Activated B cell treated with CpG ODN at 0.5 μM for 24 hours (primary cell): Measurements from ENCODE around the gene B3GALT2. TPM values are rescaled to one million over a fixed set of nuclear protein-coding genes. Genes with fewer than 3 reads are reported as not detected.
"Not testable (repeated sequence)": the region's sequence is repeated elsewhere in the genome, so short reads cannot be mapped to it uniquely, and the experiment has no call there.

Experiments
- ATAC-seq: fragments of 200-7000 bp; cut with Tn5 transposase; one replicate; pipeline ENCODE4 v1.10.0; 2021; ENCODE audit warnings: low read depth, mild to moderate bottlenecking, moderate library complexity
- CTCF ChIA-PET: fragments of 350-600 bp; sonication (Branson Sonifier 250); formaldehyde crosslinking; loops from one replicate; lab custom pipeline; 2021; ENCODE audit warnings: antibody characterized with exemption; lab: Charles Lee
- POLR2A ChIA-PET: fragments of 350-600 bp; sonication (Branson Sonifier 250); formaldehyde crosslinking; loops from one replicate; lab custom pipeline; 2021; ENCODE audit warnings: antibody characterized with exemption; lab: Charles Lee
- DNase-seq: peaks from one replicate; pipeline ENCODE4 v3.0.0; 2022
- H3K27ac Mint-ChIP-seq: one replicate; pipeline ENCODE4 v1.8.0; 2020; ENCODE audit warnings: mixed read lengths
- H3K27me3 Mint-ChIP-seq: one replicate; pipeline ENCODE4 v1.8.0; 2021; ENCODE audit warnings: mixed read lengths
- H3K36me3 Mint-ChIP-seq: one replicate; pipeline ENCODE4 v1.8.0; 2021; ENCODE audit warnings: low read depth, mixed read lengths
- H3K4me1 Mint-ChIP-seq: one replicate; pipeline ENCODE4 v1.8.0; 2021; ENCODE audit warnings: mixed read lengths
- H3K4me3 Mint-ChIP-seq: one replicate; pipeline ENCODE4 v1.8.0; 2020; ENCODE audit warnings: mild to moderate bottlenecking, mixed read lengths
- H3K9me3 Mint-ChIP-seq: one replicate; pipeline ENCODE4 v1.8.0; 2020; ENCODE audit warnings: mixed read lengths
- CTCF ChIP-seq: fragments of 200-600 bp; IDR thresholded peaks from one replicate; pipeline ENCODE4 v1.8.0; 2022; ENCODE audit warnings: antibody characterized with exemption, mild to moderate bottlenecking
- intact Hi-C: fragments of 100-400 bp; cut with micrococcal nuclease; formaldehyde crosslinking; loops from one replicate; pipeline ENCODE4 v1.15.1; 2024
- total RNA-seq: library from RNA; stranded (reverse); gene quantifications from 2 replicates; pipeline ENCODE4 v1.2.3, GENCODE V29; 2022

B3GALT2 gene
- total RNA-seq, 1 donor from 2014 or later = not detected

GRCh38 chr1:193190096-193190744, 3.8 kb upstream of the B3GALT2 start:
- no peak overlapping the region for H3K4me3 Mint-ChIP-seq
- no peak for TF ChIP-seq CTCF
- ChIA-PET CTCF (interaction anchor here (1.2 kb wide), 1 partner anchor 8 kb away, joined by 4 read pairs; no protein-coding TSS in a partner anchor), POLR2A (interaction anchor here (1.2 kb wide), 1 partner anchor 131 kb away, joined by 3 read pairs; the partner anchor contains the start of genes RO60 and UCHL5)
- no peak for DNase-seq
- peaks cover 33% of the 10 kb centered on the region for H3K4me1 Mint-ChIP-seq
- no peak overlapping the region for H3K27ac Mint-ChIP-seq
- H3K9me3 Mint-ChIP-seq = peaks cover 6% of the 10 kb centered on the region
- H3K27me3 Mint-ChIP-seq = no peaks in the 10 kb centered on the region
- no peak for ATAC-seq
- intact Hi-C loops = no loop called here
- peaks cover 27% of the 10 kb centered on the region for H3K36me3 Mint-ChIP-seq

- Mint-ChIP-seq H3K9me3 (peaks cover 6% of the 10 kb centered on the region), H3K4me3 (no peak overlapping the region), H3K27ac (no peak overlapping the region), H3K27me3 (no peaks in the 10 kb centered on the region), H3K4me1 (peaks cover 34% of the 10 kb centered on the region), H3K36me3 (peaks cover 24% of the 10 kb centered on the region)
- ChIA-PET POLR2A (interaction anchor here (1.2 kb wide), 1 partner anchor 130 kb away, joined by 3 read pairs; the partner anchor contains the start of genes RO60 and UCHL5), CTCF (no interaction called here)
- no peak for TF ChIP-seq CTCF
- no peak for DNase-seq
- intact Hi-C loops = no loop called here
- ATAC-seq = no peak
Measured at GRCh38 chr1:193189442-193190095, 3.2 kb upstream of the B3GALT2 start.

GRCh38 chr1:193188915-193189314, 2.5 kb upstream of the B3GALT2 start:
- DNase-seq, H3K27me3 Mint-ChIP-seq, ATAC-seq, H3K9me3 Mint-ChIP-seq, CTCF ChIA-PET, H3K4me3 Mint-ChIP-seq, intact Hi-C loops, H3K27ac Mint-ChIP-seq: not testable (repeated sequence)
- Mint-ChIP-seq H3K36me3 (peaks cover 20% of the 10 kb centered on the region), H3K4me1 (peaks cover 34% of the 10 kb centered on the region)
- POLR2A ChIA-PET = interaction anchor here (0.7 kb wide), 1 partner anchor 26 kb away, joined by 4 read pairs; no protein-coding TSS in a partner anchor

GRCh38 chr1:193187114-193187513, 701 bp upstream of the B3GALT2 start:
- no peak for DNase-seq
- Mint-ChIP-seq H3K36me3 (peaks cover 6% of the 10 kb centered on the region), H3K4me3 (no peak overlapping the region), H3K27me3 (no peaks in the 10 kb centered on the region), H3K27ac (no peak overlapping the region), H3K9me3 (no peaks in the 10 kb centered on the region), H3K4me1 (peaks cover 36% of the 10 kb centered on the region)
- no peak for ATAC-seq
- ChIA-PET POLR2A (interaction anchor here (0.6 to 0.7 kb wide), 2 partner anchors 51 to 88 kb away, joined by 4 to 8 read pairs; no protein-coding TSS in a partner anchor), CTCF (no interaction called here)
- TF ChIP-seq CTCF = no peak
- intact Hi-C loops = no loop called here

- intact Hi-C loops = no loop called here
- no peak overlapping the region for H3K4me3 Mint-ChIP-seq
- ATAC-seq (no peak), DNase-seq (no peak)
- peaks cover 28% of the 10 kb centered on the region for H3K4me1 Mint-ChIP-seq
- CTCF ChIA-PET = interaction anchor here (1.4 kb wide), 1 partner anchor 1109 kb away, joined by 3 read pairs; no protein-coding TSS in a partner anchor
- no peaks in the 10 kb centered on the region for H3K36me3 Mint-ChIP-seq
- TF ChIP-seq CTCF = no peak
- H3K9me3 Mint-ChIP-seq = no peaks in the 10 kb centered on the region
- POLR2A ChIA-PET = no interaction called here
- H3K27ac Mint-ChIP-seq = no peak overlapping the region
- no peaks in the 10 kb centered on the region for H3K27me3 Mint-ChIP-seq
Measured at GRCh38 chr1:193185211-193185610, 1.2 kb downstream of the B3GALT2 start.
